HepG2 (cell line): Measurements from ENCODE around the gene GRIK5. TPM values are rescaled to one million over a fixed set of nuclear protein-coding genes. Genes with fewer than 3 reads are reported as not detected.

Experiments
- BORCS8-MEF2B ChIP-seq: sonication (generic); formaldehyde crosslinking; IDR thresholded peaks from 2 replicates; pipeline ENCODE4 v1.8.0; 2022; ENCODE audit warnings: mild to moderate bottlenecking, missing genetic modification reagents
- CBFB ChIP-seq: sonication (generic); formaldehyde crosslinking; IDR thresholded peaks from 2 replicates; pipeline ENCODE4 v1.4.0; 2020; ENCODE audit warnings: missing genetic modification reagents
- CBX1 ChIP-seq: IDR thresholded peaks from one replicate; pipeline ENCODE4 v1.6.1; 2016; ENCODE audit warnings: antibody characterized with exemption, low read depth
- CCAR2 ChIP-seq: fragments of 200-400 bp; formaldehyde crosslinking; optimal IDR thresholded peaks from 2 replicates; pipeline ENCODE3; 2018; ENCODE audit warnings: low read depth, mild to moderate bottlenecking, low read length, moderate library complexity
- ELF1 ChIP-seq: sonication (generic); formaldehyde crosslinking; IDR thresholded peaks from 2 replicates; pipeline ENCODE4 v1.4.0; 2020; ENCODE audit warnings: missing genetic modification reagents
- HNRNPUL1 ChIP-seq: fragments of 200-400 bp; formaldehyde crosslinking; IDR thresholded peaks from 2 replicates; pipeline ENCODE4 v1.6.1; 2017; ENCODE audit warnings: low read depth, mild to moderate bottlenecking, low read length, moderate library complexity
- HOXA5 ChIP-seq: sonication (generic); formaldehyde crosslinking; IDR thresholded peaks from 2 replicates; pipeline ENCODE4 v1.4.0; 2020; ENCODE audit warnings: missing genetic modification reagents
- PRPF4 ChIP-seq: fragments of 200-400 bp; formaldehyde crosslinking; IDR thresholded peaks from 2 replicates; pipeline ENCODE4 v1.6.1; 2016; ENCODE audit warnings: low read length, low read depth; ENCODE audit not compliant: poor library complexity, severe bottlenecking
- RAD51 ChIP-seq: fragments of 450-650 bp; IDR thresholded peaks from 2 replicates; pipeline ENCODE4 v1.6.1; 2016; ENCODE audit warnings: borderline replicate concordance
- RBM39 ChIP-seq: fragments of 200-400 bp; formaldehyde crosslinking; IDR thresholded peaks from one replicate; pipeline ENCODE4 v1.6.1; 2018; ENCODE audit warnings: antibody characterized with exemption, mild to moderate bottlenecking, low read depth, low read length; ENCODE audit not compliant: poor library complexity, severe bottlenecking
- RFX5 ChIP-seq: IDR thresholded peaks from 2 replicates; pipeline ENCODE4 v1.6.1; 2011; ENCODE audit warnings: low read depth, low read length, improper control_type of control experiment
- RXRA ChIP-seq: sonication (generic); formaldehyde crosslinking; IDR thresholded peaks from 2 replicates; pipeline ENCODE4 v1.5.1; 2020; ENCODE audit warnings: missing genetic modification reagents
- TEAD3 ChIP-seq: optimal IDR thresholded peaks from 2 replicates; pipeline ENCODE3; 2016; ENCODE audit warnings: borderline replicate concordance
- ZFX ChIP-seq: sonication (generic); formaldehyde crosslinking; IDR thresholded peaks from 2 replicates; pipeline ENCODE4 v1.4.0; 2020; ENCODE audit warnings: mild to moderate bottlenecking, low read depth, missing genetic modification reagents, moderate library complexity
- ZNF441 ChIP-seq: sonication (generic); formaldehyde crosslinking; IDR thresholded peaks from 2 replicates; pipeline ENCODE4 v1.7.0; 2021; ENCODE audit warnings: missing genetic modification reagents, borderline replicate concordance
- ZNF605 ChIP-seq: sonication (generic); formaldehyde crosslinking; IDR thresholded peaks from 2 replicates; pipeline ENCODE4 v1.8.0; 2022; ENCODE audit warnings: mild to moderate bottlenecking, missing genetic modification reagents
- ZNF749 ChIP-seq: sonication (generic); formaldehyde crosslinking; IDR thresholded peaks from 2 replicates; pipeline ENCODE4 v1.8.0; 2022; ENCODE audit warnings: mild to moderate bottlenecking, missing genetic modification reagents, moderate library complexity, borderline replicate concordance
- polyA plus RNA-seq, 8 experiments: library from polyadenylated mRNA; depleted of rRNA in 3 of 8; stranded (reverse) in 7 of 8; unstranded in 1 of 8; fragments of >200 nt; fragmentation: Illumina TruSeq in 4 of 8; extraction: Trizol in 4 of 8; gene quantifications; 2 replicates each; pipeline versions ENCODE4 v1.2.1 to v1.2.3, GENCODE V29; 2011 to 2016; ENCODE audit warnings: low read depth in 4 of 8, missing spikeins in 1 of 8, mixed read lengths in 1 of 8; ENCODE audit not compliant: insufficient read depth in 1 of 8
- total RNA-seq, 5 experiments: library from RNA; depleted of rRNA; stranded (reverse); fragments of >200 nt; fragmentation: Illumina TruSeq; extraction: Trizol; gene quantifications; 2 replicates each; pipeline ENCODE4 v1.2.3, GENCODE V29; 2016; ENCODE audit warnings: low read depth in 1 of 5
- TF ChIP-seq, protein P1 (sequence below), 2 experiments: fragments of 450-650 bp in 1 of 2; sonication (generic) in 1 of 2; formaldehyde crosslinking in 1 of 2; IDR thresholded peaks; 2 replicates each; pipeline versions ENCODE4 v1.6.1 to v1.8.0; 2016 to 2022; ENCODE audit warnings: antibody characterized with exemption in 1 of 2, mild to moderate bottlenecking in 1 of 2, missing genetic modification reagents in 1 of 2
- TF ChIP-seq, protein P2 (sequence below): sonication (generic); formaldehyde crosslinking; IDR thresholded peaks from 2 replicates; pipeline ENCODE4 v1.5.1; 2020; ENCODE audit warnings: missing genetic modification reagents, mild to moderate bottlenecking, borderline replicate concordance

Gene GRIK5
- total and polyA plus RNA-seq, 2 of the 13 experiments (the other 11 are each of a cell fraction or from before 2014, with no cell fraction given) = not detected

DNA sequence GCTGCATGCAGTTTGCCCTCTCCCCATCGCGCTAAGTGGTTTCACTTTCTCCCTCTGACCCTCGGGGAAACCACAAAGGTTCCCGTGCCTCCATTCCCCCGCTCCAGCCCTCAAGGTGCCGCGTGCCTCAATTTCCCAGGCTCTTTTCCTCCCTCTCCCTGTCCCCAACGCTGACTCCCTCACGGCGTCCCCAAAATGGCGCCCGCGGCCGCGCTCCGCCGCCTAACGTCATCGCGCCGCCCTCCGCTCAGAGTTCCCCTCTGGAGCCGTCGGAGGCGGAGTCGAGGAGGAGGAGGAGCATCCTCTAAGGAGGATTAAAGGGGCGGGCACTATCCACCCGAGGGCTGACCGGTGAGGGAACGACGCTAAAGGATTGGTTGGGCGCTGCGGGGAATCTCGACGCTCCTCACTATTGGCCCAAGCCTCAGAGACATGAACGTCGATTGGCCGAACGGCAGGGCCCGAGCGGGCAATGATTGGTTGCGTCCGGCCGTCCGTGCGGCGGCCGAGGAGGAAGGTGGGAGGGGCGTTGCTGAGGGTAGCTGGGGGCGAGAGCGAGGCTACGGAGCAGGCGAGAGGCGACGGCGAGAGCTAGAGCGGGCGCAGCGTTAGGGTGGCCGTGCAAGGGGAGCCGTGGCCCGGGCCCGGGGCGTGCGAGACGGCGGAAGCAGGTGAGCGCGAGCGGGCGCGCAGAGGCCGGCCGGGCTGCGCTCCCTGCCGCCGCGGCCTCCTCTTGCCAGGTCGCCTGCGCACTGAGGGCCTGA lies 5.8 kb upstream of the GRIK5 start, which contains the start of gene ZNF574 (continued):
- TF ChIP-seq, protein P1, sequence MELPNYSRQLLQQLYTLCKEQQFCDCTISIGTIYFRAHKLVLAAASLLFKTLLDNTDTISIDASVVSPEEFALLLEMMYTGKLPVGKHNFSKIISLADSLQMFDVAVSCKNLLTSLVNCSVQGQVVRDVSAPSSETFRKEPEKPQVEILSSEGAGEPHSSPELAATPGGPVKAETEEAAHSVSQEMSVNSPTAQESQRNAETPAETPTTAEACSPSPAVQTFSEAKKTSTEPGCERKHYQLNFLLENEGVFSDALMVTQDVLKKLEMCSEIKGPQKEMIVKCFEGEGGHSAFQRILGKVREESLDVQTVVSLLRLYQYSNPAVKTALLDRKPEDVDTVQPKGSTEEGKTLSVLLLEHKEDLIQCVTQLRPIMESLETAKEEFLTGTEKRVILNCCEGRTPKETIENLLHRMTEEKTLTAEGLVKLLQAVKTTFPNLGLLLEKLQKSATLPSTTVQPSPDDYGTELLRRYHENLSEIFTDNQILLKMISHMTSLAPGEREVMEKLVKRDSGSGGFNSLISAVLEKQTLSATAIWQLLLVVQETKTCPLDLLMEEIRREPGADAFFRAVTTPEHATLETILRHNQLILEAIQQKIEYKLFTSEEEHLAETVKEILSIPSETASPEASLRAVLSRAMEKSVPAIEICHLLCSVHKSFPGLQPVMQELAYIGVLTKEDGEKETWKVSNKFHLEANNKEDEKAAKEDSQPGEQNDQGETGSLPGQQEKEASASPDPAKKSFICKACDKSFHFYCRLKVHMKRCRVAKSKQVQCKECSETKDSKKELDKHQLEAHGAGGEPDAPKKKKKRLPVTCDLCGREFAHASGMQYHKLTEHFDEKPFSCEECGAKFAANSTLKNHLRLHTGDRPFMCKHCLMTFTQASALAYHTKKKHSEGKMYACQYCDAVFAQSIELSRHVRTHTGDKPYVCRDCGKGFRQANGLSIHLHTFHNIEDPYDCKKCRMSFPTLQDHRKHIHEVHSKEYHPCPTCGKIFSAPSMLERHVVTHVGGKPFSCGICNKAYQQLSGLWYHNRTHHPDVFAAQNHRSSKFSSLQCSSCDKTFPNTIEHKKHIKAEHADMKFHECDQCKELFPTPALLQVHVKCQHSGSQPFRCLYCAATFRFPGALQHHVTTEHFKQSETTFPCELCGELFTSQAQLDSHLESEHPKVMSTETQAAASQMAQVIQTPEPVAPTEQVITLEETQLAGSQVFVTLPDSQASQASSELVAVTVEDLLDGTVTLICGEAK (IDR thresholded peaks at IDR 0.05) = no peak
- TF ChIP-seq, protein P1 (CRISPR knock-in tag; IDR thresholded peaks at IDR 0.05) = no peak
- TF ChIP-seq RBM39 (peak; percentile 65), CBFB (CRISPR knock-in tag) (no peak; the same call in 1 of the 2 replicates), RXRA (peak; percentile 28; the same call in 1 of the 2 replicates), RFX5 (peak; percentile 73), CCAR2 (no peak), HNRNPUL1 (no peak), BORCS8-MEF2B (CRISPR knock-in tag) (no peak), ZNF441 (CRISPR knock-in tag) (peak; percentile 72; the same call in 1 of the 2 replicates), HOXA5 (CRISPR knock-in tag) (peak; percentile 33; the same call in 1 of the 2 replicates), TEAD3 (no peak), ZFX (CRISPR knock-in tag) (peak; percentile 97), CBX1 (no peak), PRPF4 (no peak), ZNF749 (CRISPR knock-in tag) (0 out of 2 replicates have a peak, but pooled peaks have one; percentile 37), ZNF605 (peak; percentile 71), RAD51 (no peak), ELF1 (peak; percentile 38; the same call in 1 of the 2 replicates)
- TF ChIP-seq, protein P2, sequence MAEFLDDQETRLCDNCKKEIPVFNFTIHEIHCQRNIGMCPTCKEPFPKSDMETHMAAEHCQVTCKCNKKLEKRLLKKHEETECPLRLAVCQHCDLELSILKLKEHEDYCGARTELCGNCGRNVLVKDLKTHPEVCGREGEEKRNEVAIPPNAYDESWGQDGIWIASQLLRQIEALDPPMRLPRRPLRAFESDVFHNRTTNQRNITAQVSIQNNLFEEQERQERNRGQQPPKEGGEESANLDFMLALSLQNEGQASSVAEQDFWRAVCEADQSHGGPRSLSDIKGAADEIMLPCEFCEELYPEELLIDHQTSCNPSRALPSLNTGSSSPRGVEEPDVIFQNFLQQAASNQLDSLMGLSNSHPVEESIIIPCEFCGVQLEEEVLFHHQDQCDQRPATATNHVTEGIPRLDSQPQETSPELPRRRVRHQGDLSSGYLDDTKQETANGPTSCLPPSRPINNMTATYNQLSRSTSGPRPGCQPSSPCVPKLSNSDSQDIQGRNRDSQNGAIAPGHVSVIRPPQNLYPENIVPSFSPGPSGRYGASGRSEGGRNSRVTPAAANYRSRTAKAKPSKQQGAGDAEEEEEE (CRISPR knock-in tag) = no peak
